HL-60 (cell line): Measurements from ENCODE around the gene GRK1.
"Not testable (repeated sequence)": the region's sequence is repeated elsewhere in the genome, so short reads cannot be mapped to it uniquely, and the experiment has no call there.

Experiments used
- DNase-seq, 2 experiments: peaks; one replicate each; pipeline ENCODE4 v3.0.0-alpha.2; 2010 to 2020; ENCODE audit warnings: low read depth in 1 of 2, low spot score in 1 of 2
- H3K27ac ChIP-seq: fragments of 250-450 bp; sonication (Bioruptor Pico); replicated peaks from 2 replicates; pipeline ENCODE4 v1.5.1; 2020; ENCODE audit warnings: mild to moderate bottlenecking, moderate library complexity
- H3K27me3 ChIP-seq: fragments of 250-450 bp; sonication (Bioruptor Pico); 2 replicates; pipeline ENCODE4 v1.5.1; 2021; ENCODE audit warnings: mild to moderate bottlenecking, moderate library complexity; ENCODE audit not compliant: insufficient read depth, poor library complexity, severe bottlenecking
- H3K4me3 ChIP-seq: replicated peaks from 2 replicates; pipeline ENCODE4 v1.5.1; 2011; ENCODE audit warnings: mild to moderate bottlenecking, control low read depth, low read length; ENCODE audit not compliant: insufficient read depth
- CTCF ChIP-seq: IDR thresholded peaks from one replicate; pipeline ENCODE4 v1.5.1; 2011; ENCODE audit warnings: low read length, control low read depth, inconsistent platforms; ENCODE audit not compliant: insufficient read depth
- GABPA ChIP-seq: IDR thresholded peaks from 2 replicates; pipeline ENCODE4 v1.6.1; 2012; ENCODE audit warnings: low read depth
- POLR2AphosphoS5 ChIP-seq: IDR thresholded peaks from 2 replicates; pipeline ENCODE4 v1.6.1; 2012; ENCODE audit warnings: low read depth
- SPI1 ChIP-seq: IDR thresholded peaks from 2 replicates; pipeline ENCODE4 v1.6.1; 2012; ENCODE audit warnings: low read depth, mild to moderate bottlenecking, borderline replicate concordance
- TF ChIP-seq, protein P1 (sequence below): IDR thresholded peaks from 2 replicates; pipeline ENCODE4 v1.6.1; 2012; ENCODE audit warnings: low read depth; ENCODE audit not compliant: insufficient replicate concordance

Gene GRK1

DNA sequence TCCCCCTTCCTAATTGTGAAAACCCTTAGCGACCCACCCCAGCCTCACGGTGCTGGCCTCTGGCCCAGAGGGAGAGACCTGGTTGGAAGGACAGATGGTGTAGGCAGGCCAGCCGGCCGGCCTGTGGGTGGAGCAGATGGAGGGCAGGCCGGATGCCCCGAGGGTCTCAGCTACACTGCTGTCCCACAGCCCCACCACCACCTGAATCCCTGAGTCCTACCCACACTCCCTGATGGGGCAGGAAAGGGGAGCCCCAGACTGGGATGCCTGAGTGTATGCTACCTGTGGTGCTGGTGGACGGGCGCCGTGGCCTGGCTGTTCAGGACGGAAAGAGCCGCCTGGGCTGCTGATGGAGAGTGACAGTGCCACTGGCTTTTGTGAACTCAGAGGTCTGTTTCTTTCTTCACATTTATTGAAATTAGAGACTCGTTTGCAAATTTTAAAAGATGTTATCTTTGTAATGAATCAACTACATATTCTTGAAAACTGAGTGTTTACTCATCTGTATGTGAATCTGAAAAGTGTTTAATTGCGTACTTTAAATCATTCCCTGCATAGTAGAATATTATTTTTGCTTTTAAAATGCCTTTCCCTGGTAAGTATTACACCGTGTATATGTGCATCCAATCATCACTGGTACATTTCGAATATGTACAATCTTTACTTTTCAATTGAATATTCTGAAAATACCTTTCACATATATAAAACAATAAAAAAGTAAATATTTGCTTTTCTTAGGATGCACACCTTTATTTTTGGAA lies 46.8 kb upstream of the GRK1 start:
- no peak overlapping the region for H3K4me3 ChIP-seq
- TF ChIP-seq SPI1 (no peak), CTCF (no peak), GABPA (no peak), POLR2AphosphoS5 (no peak)
- TF ChIP-seq, protein P1, sequence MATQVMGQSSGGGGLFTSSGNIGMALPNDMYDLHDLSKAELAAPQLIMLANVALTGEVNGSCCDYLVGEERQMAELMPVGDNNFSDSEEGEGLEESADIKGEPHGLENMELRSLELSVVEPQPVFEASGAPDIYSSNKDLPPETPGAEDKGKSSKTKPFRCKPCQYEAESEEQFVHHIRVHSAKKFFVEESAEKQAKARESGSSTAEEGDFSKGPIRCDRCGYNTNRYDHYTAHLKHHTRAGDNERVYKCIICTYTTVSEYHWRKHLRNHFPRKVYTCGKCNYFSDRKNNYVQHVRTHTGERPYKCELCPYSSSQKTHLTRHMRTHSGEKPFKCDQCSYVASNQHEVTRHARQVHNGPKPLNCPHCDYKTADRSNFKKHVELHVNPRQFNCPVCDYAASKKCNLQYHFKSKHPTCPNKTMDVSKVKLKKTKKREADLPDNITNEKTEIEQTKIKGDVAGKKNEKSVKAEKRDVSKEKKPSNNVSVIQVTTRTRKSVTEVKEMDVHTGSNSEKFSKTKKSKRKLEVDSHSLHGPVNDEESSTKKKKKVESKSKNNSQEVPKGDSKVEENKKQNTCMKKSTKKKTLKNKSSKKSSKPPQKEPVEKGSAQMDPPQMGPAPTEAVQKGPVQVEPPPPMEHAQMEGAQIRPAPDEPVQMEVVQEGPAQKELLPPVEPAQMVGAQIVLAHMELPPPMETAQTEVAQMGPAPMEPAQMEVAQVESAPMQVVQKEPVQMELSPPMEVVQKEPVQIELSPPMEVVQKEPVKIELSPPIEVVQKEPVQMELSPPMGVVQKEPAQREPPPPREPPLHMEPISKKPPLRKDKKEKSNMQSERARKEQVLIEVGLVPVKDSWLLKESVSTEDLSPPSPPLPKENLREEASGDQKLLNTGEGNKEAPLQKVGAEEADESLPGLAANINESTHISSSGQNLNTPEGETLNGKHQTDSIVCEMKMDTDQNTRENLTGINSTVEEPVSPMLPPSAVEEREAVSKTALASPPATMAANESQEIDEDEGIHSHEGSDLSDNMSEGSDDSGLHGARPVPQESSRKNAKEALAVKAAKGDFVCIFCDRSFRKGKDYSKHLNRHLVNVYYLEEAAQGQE, result no peak
- H3K27me3 ChIP-seq, result no peaks in the 10 kb centered on the region
- DNase-seq, result no peak
- no peak overlapping the region for H3K27ac ChIP-seq

GRCh38 chr13:113621046-113621445 lies 46.0 kb upstream of the GRK1 start:
- DNase-seq, result no peak
- Histone ChIP-seq H3K27me3 (no peaks in the 10 kb centered on the region), H3K27ac (no peak overlapping the region), H3K4me3 (no peak overlapping the region)
- TF ChIP-seq, protein P1, result no peak
- TF ChIP-seq POLR2AphosphoS5 (no peak), SPI1 (no peak), CTCF (no peak), GABPA (no peak)

DNA sequence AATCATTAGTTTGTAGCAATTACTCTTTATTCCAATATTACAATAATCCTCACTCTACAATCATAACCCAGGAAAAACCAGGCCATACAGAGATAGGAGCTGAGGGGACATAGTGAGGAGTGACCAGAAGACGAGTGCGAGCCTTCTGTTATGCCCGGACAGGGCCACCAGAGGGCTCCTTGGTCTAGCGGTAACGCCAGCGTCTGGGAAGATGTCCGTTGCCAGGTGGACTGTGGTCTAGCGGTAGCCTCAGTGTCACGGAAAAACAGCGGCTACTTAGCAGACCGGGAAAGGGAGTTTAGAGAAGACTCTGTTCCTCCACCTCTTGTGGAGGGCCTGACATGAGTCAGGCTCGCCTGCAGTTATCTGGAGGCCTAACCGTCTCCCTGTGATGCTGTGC lies 45.5 kb upstream of the GRK1 start:
- not testable (repeated sequence) for H3K27me3 ChIP-seq, H3K27ac ChIP-seq, DNase-seq, H3K4me3 ChIP-seq

DNA sequence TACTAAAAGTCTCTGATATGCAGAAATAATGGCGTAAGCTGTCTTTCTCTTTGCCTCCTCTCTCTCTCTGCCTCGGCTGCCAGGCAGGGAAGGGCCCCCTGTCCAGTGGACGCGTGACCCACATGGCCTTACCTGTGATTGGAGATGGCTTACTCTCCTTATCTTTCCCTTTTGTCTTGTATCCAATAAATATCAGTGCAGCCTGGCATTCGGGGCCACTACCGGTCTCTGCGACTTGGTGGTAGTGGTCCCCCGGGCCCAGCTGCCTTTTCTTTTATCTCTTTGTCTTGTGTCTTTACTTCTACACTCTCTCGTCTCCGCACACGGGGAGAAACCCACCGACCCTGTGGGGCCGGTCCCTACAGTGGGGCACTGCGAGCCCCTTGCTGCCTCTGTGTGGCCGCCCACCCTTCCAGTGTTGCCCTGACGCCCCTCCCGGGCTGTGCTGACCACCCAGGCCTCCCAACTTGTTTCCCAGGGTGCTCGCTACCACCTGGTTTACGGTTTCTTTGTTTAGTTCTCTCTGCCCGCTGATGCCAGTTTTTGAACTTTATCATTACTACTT lies 45.0 kb upstream of the GRK1 start:
- H3K4me3 ChIP-seq, H3K27ac ChIP-seq, DNase-seq, H3K27me3 ChIP-seq: not testable (repeated sequence)
